Measurements from ENCODE around the gene CFAP300.

DNA sequence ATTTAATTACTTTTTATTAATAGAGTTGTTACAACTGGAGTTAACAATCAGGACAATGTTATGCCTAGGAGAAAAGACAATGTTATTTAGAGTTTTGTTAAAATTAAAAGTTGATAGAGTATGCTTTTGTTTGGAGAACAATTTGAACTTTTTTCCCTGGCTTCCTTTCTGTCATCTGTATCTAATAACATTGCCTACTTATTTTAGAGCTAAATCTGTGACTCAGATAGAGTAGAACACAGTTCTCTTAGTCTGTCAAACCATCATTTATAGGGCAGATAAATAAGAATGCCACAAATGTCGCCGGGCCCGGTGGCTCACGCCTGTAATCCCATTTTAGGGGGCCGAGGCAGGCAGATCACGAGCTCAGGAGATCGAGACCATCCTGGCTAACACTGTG, 34.1 kb downstream of the CFAP300 start:
- no peak for TF ChIP-seq POLR2A (IDR thresholded peaks at IDR 0.05)
- TF ChIP-seq, protein P1, sequence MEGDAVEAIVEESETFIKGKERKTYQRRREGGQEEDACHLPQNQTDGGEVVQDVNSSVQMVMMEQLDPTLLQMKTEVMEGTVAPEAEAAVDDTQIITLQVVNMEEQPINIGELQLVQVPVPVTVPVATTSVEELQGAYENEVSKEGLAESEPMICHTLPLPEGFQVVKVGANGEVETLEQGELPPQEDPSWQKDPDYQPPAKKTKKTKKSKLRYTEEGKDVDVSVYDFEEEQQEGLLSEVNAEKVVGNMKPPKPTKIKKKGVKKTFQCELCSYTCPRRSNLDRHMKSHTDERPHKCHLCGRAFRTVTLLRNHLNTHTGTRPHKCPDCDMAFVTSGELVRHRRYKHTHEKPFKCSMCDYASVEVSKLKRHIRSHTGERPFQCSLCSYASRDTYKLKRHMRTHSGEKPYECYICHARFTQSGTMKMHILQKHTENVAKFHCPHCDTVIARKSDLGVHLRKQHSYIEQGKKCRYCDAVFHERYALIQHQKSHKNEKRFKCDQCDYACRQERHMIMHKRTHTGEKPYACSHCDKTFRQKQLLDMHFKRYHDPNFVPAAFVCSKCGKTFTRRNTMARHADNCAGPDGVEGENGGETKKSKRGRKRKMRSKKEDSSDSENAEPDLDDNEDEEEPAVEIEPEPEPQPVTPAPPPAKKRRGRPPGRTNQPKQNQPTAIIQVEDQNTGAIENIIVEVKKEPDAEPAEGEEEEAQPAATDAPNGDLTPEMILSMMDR (IDR thresholded peaks at IDR 0.05) = no peak
- no peak for TF ChIP-seq POLR2AphosphoS5 (IDR thresholded peaks at IDR 0.05; ENCODE audit: insufficient read depth in 1 of 2, low read depth in 1 of 2)
